SHP77 (cell line): ENCODE data around the gene C6orf141.

Source experiments
- DNase-seq, 2 experiments: peaks; one replicate each; lab custom pipeline; 2025; lab: John Stamatoyannopoulos, UW

C6orf141 gene

DNA sequence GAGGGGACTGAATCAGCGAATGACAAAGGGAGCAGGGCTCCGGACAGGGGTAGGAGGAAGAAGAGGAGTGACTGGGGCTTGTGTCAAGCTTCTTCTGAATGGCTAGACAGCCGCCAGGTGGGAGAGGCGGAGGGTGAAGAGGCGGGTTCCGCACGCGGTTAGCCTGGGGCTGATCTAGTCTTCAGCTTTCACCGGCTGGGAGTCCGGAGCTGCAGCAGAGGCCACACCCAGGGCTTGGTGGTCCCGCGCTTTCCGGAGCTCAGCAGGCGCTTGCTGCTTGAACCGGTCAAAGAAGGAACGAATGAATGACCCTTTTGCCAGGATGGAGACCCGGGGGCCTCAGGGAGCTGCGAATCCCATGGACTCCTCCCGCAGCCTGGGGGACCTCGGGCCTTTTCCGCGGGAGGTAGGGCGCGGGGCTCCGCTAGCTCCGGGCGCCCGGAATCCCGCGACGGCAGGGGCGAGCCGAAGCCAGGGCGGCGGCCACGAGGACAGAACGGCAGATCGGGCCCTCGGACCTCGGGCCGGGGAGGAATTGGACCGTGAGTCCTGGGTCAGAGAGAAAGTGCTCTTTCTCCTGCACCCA is at the start of gene C6orf141:
C6orf141 (plus strand) TSS at position 177 of the 586 bp plus-strand sequence; CDS start at position 302, 125 bp downstream.
- peak in 1 of 2 experiments; percentile 56 for DNase-seq

DNA sequence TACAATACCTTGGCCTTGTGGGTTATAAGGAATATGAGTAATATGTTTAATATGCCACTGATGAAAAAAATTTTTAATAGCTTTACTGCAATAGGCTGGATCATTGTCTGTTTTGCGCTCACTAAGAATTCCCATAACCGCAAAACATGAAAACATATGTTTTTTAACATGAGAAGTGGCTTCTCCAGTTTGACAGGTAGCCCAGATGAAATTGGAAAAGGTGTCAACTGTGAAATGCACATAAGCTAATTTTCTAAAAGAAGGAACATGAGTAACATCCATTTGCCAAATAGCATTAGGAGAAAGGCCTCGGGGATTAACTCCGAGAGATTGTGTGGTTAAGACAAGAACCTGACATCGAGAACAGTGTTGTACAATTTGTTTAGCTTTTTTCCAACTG is 45.8 kb upstream of the C6orf141 start:
- DNase-seq: no peak

DNA sequence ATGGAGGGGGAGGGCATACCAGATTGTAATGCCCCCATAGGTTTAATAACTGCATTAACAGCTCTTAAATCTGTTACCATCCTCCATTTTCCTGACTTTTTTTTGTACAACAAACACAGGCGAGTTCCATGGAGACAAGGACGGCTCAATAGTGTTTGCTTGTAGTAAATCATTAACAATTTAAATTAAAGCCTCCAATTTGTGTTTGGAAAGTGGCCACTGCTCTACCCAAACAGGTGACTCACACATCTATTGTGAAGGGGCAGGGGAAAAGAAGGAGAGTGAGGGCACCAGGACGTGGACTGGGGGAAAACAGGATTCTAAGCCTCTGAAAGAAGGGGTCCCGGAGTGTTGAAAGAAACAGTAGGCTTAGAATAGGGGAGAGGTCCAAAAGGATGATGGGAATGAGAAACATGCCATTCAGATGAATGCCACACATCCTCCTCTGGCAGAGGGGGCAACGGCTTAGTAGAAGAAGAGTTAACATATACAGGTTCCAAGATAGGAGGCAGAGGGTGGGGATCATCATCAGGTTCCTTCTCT is 43.8 kb upstream of the C6orf141 start:
- DNase-seq: no peak

DNA sequence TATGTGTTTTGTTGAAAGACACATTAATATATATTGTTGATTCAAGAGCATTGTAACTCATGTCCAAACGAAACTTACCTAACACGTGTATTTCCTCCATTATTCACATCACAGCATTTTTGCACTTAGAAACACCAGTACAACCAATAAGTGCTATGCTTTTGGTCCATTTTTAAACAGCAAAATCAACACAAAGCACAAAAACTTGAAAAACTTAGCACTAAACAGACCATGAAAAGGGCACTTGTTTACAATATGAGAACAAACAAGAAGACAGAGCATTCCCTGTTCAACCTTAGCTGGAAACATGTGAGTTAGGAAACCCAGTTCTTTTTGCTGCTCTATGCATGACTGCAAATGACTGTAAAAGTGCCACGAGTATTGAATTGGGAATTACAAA is 41.1 kb upstream of the C6orf141 start:
- no peak for DNase-seq

DNA sequence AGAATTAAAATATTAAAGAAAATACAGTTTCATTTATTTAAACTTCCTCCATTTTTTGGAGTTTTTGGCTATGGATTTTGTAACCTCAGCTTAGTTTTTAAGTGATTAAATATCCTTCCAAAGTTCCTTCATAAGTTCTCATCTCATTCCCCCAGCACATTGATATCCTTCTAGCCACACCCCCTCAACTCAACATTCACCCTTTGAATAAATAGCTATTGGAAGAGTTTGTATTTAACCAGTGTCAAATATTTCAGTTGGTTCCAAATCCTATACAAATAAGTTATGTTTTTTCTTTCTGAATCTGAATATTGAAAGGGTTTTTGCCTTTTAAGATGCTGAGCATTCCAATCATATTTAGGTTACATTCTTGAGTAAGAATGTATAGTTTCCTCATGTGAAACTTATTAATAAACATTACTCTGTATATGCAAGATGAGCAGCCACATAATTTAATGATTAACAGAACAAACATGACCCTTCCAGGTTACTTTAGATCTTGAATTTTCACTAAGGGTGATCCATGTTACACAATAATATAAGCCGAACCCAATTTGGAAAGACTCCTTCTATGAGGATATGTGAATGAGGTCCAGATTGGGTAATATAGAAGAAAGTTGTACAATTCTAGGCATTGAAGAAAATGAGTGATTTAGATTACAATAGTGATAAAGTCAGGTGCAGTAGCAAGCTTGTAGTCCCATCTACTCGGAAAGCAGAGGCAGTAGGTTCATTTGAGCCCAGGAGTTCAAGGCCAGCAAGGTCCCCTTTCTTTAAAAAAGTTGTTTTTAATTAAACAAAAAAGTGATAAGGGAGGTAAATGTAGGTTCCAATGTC is 37.1 kb upstream of the C6orf141 start:
- DNase-seq: no peak

DNA sequence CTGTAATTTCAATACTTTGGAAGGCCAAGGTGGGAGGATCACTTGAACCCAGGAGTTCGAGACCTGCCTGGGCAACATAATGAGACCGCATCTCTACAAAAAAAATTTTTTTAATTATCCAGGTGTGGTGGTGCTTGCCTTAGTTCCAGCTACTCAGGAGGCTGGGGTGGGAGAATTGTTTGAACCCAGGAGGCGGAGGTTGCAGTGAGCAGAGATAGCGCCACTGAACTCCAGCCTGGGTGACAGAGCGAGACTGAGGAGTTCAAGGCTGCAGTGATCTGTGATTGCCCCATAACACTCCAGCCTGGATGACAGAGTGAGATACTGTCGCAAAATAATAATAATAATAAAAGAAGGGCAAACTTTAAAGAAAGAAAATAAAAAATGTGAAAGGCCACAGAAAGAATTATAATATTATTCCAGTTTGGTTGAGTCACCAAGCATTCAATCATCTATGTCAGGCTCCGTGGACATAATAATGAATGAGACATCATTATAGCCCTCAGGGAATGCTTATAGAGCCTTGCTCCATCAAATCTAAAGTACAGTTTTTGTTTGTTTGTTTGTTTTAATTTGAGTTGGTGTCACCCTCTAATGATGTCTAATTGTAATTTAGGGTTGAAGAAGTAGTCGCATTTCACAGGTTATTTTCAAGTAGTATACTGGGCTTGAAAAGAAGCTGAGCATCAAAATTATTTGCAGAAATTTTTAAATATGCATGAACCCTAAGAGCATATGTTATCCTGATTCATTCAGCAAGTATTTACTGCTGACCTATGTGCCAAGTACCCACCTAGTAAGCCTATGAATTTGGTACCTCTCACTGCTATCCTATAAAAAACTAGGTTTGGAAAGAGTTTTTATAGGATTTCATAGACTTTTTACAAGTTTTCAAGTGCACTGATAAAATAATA is 35.6 kb upstream of the C6orf141 start:
- DNase-seq: no peak

DNA sequence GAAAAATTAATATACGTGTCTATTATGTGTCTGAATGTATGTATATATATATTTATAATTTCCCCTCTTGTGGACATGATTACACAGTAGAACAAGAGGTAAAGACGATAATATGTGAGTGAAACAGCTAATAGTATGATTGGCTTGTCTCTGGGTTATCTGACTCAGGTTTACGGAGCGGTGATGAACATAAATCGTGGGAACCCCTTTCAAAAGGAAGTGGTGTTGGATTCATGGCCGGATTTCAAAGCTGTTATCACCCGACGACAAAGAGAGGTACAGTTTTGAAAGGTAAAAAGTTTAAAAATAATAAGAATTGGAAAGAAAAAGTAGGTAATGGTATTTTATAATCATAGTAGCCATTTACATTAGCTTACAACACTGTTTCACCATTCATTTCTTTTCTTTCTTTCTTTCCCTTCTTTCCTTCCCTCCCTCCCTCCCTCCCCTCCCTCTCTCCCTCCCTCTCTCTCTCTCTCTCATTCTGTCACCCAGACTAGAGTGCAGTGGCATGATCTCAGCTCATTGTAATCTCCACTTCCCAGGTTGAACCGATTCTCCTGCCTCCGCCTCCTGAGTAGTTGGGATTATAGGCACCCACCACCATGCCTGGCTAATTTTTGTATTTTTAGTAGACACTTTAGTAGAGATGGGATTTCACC is 34.9 kb upstream of the C6orf141 start:
- no peak for DNase-seq

DNA sequence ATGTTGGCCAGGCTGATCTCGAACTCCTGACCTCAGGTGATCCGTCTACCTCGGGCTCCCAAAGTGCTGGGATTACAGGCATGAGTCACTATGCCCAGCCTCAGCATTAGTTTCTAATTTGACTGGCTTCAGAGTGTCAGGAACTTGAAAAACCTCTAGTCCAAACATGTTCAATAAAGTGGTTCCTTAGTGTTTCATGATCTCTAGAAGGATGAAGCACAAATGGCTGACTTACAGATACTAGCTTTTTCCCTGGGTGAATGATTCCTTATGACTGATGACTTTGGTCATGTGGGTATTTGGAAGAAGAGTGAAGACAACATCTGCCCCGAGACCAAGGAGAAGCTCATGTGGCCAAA is 34.3 kb upstream of the C6orf141 start:
- DNase-seq: no peak

DNA sequence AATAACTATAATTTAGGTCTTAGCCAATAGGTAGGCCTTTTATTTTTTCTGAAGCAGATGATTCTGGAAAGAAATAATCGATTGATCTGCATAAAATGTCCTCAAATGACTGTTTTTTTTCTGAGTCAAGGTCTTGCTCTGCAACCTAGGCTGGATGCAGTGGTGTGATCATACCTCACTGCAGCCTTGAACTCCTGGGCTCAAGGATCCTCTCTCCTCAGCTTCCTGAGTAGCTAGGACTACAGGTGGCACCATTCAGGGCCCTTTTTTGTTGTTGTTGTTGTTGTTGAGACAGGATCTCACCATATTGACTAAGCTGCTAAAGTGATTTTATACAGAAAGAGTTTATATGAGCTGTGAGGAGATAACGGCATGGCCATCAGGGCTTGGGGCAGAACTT is 32.5 kb upstream of the C6orf141 start:
- no peak for DNase-seq

DNA sequence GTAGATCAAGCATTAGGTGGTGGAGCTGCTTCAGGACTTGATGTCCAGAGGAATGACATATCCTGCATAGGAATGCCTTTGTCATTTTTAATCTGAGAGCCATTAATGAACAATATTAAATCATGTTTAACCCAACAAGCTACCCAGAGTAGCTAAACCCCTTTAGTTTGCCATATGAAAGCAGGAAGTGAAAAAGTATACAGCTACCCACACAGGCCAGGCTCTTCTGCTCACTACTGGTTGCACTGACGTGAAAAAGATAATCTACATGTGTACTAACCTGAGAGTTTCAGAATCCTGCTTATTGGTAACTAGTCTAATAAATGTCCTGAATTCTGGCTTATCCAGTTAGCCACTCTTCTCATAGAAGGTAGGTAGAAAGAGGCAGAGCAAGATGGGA is 30.8 kb upstream of the C6orf141 start:
- no peak for DNase-seq

DNA sequence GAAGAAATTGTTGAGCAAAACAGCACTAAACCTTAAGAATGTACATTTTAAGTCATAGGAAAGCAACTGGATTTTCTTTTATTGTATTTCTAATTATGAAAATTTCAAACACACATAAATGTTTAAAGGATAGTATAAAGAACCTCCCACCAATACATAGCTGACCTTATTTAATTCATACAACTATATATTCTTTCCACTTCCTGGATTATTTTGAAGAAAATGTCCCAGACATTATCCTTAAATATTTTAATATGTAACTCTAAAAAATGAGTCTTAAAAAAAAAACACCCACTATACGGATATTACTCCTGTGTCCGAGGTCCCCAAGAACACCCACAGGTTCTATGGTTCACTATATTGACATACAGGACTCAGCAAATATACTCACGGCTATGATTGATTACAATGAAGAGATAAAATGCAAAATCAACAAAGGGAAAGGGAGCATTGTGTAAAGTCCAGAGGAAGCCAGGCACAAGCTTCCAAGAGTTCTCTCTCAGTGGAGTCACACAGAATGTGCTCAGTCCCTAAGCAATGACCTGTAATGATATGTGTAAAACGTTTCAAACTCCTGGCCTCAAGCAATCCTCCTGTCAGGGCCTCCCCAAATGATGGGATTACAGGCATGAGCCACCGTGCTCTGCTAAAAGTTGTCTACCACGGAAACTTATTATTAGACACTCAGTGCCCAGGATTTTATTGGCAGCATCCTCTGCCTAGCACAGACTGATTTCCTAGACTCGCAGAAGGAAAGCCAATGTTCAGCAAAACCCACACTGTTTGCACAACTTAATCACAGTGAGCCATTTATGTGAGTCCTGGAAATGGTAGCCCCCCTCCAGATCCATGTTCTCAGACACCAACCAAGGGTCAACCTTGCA is 27.5 kb upstream of the C6orf141 start:
- DNase-seq: peak; percentile 53 to 68

DNA sequence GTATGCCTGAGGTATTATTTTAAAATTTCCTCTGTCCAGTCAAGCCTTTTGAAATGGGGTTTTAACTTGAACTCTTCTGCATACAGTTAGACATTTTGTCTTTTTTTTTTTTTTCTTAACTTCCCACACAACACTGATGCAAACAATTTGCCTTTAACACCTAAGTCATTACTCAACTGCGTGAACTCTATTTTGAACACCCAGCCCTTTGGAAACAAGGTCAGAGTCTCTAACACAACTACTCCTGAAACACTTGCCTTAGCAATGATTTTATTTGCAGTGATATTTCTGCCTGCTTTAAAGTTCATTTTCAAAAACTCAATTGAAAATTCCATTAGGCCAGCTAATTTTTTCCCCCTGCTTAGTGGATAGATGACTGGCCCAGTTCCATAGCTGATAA is 26.6 kb upstream of the C6orf141 start:
- DNase-seq: no peak

DNA sequence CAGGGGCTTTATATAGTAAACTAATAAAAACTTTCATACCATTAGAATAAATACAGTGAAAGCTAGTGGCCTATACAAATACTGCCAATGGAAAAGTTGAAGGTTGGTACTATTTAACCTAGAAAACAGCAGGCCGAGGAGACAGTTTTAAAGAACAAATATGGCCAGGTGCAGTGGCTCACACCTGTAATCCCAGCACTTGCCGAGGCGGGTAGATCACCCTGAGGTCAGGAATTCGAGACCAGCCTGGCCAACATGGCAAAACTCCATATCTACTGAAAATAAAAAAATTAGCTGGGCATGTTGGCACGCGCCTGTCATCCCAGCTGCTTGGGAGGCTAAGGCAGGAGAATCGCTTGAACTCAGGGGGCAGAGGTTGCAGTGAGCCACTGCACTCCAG is 25.9 kb upstream of the C6orf141 start:
- peak in 1 of 2 experiments; percentile 5 for DNase-seq

DNA sequence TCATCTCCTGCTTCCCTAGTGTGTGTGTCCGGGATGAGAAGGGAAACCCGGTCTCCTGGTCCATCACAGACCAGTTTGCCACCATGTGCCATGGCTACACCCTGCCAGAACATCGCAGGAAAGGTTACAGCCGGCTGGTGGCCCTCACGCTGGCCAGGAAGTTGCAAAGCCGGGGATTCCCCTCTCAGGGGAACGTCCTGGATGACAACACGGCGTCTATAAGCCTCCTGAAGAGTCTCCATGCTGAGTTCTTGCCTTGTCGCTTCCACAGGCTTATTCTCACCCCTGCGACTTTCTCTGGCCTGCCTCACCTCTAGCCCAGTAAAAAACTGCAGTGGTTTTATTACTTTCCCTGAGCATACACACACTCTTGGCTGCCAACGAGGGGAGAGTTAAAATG is 23.9 kb upstream of the C6orf141 start:
- DNase-seq: no peak

DNA sequence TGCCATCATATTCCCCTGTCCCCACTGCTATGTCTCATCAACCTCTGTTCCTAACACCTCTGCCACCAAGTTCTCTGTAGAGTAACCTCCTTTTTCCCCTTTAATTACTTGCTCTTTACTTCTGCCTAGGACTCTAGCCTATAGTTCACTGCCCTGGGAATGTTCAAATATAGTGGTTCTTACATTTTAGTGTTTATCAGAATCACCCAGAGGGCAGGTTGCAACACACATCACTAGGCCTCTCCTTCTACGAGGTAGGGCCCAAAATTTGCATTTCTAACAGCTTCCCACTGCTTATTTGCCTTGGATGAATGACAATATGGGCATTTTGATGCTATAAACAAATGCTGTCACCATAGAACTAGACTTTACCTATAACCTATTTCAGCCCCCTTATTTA is 23.1 kb upstream of the C6orf141 start:
- no peak for DNase-seq

DNA sequence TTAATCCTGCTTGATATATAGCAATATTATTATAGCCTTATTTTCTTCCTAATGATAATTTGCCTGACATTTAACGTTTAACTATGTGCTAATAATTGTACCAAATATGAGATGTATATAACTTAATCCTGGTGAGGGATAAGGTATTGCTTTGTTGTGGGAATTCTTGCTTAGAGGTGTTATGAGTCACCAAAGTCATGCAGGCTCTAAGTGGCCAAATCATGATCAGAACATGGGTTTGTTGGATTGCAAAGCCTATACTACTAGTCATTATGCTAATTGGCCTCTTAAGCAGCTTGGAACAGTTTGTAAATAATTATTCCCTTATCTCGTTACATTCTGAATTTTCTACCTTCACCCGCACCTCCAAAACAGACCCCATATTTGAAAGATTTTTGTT is 21.9 kb upstream of the C6orf141 start:
- no peak for DNase-seq

DNA sequence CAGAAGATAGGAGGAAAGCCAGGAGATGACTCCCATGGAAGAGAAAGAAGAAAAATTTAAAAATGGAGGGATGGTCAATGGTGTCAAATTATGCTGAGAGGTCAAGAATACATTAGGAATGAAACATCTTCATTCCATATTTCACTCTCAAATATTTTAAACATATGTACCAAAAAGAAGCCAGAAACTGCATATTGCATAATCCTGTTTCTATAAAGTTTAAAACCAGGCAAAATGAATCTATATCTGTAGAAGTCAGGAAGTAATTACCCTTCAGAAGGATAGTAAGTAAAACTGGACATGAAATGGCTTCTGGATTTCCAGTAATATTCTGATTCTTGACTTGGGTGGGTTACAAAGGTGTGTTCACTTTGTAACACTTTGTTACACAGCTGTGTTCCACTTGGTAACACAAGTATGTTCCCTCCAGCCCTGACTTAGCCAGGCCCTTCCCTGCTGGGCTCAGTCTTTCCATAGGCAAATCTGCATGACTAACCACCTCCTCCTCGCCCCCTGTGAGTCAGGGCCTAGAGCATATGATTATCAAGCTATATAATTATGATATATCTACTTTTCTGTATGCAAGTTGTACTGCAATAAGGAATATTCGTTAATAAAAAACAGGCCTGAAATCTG is 20.2 kb upstream of the C6orf141 start:
- no peak for DNase-seq

DNA sequence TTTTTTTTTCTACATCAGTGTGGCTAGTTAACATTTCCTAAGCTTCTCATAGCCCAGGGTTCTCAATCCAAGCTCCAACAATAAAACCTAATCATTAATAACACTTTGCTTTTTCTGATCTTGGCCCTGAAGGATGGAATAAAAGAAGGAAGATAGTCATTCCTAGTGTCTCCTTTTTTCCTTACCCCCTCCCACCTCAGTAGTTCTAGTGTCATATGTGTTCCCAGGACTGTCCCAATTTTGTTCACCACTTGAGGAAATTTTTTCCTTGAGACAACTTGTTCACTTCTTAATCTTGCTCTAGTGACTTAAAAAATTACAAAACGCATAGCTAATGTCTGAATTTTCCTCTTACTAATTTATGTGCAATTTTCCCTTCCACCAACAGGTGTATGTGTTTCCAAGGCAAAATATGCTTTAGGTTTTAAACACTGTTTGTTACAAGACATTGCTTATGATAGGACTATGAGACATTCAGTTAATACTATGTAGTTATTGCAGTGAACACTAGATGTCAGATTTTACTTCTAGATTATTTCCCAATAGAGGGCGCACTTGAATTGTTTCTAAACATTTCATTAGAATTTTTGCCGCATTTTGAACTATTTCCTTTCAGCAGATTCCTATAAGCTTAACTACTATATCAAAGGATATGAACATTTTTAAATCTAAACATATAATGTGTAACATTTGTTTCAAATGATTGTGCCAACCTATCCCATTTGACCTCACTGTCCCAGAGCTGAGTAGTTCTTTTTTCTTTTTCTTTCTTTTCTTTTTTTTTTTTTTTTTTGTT is 18.5 kb upstream of the C6orf141 start:
- peak; percentile 20 to 26 for DNase-seq

DNA sequence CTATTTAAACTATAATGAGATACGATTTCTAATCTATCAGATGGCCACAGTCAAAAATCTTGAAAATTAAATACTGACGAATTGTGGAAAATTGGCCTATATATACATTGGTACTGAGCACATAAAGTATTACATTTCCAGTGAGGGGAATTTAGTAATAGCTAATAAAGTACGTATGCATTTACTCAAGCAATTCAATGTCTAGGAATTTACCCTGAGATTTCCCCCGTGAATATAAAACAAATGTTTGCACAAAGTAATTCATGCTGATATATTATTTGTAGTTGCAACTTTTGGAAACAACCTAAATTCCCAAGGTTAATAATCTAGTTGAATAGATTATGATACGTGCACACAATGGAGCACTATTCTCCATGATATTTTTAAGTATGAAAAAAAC is 14.7 kb upstream of the C6orf141 start:
- DNase-seq: no peak

DNA sequence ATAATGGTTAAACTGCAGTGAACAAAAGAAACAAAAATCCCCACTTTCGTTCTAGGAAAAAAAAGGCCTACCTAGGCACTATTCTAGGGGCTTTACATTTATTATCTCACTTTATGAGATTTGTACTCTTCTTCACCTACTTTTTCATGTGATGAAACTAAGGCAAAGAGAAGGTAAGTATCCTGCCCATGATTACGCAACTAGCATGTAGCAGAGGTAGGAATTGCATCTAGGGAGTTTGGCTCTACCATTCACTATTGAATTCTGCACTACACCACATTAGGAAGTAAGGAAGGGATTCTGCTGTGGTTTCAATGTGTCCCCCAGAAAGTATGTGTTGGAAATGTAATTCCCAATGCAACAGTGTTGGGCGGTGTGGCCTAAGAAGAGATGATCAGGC is 11.4 kb upstream of the C6orf141 start:
- DNase-seq: no peak
